Skeletal muscle tissue (tissue), 4 donors: ENCODE results near the gene ZNF497. TPM values are rescaled to one million over a fixed set of nuclear protein-coding genes. Genes with fewer than 3 reads are reported as not detected.

Experiments used
- H3K27ac ChIP-seq: one replicate; pipeline ENCODE4 v1.7.0; 2013; ENCODE audit warnings: mild to moderate bottlenecking, low read depth, low read length, inconsistent platforms
- H3K27me3 ChIP-seq, 3 donors: one replicate each; pipeline ENCODE4 v1.7.0; 2013; ENCODE audit warnings: low read length in 3 of 3; ENCODE audit not compliant: control insufficient read depth in 3 of 3, insufficient read depth in 3 of 3
- H3K36me3 ChIP-seq, 3 donors: one replicate each; pipeline ENCODE4 v1.7.0; 2013; ENCODE audit warnings: low read length in 3 of 3; ENCODE audit not compliant: control insufficient read depth in 3 of 3, insufficient read depth in 3 of 3
- H3K4me1 ChIP-seq, 3 donors: one replicate each; pipeline ENCODE4 v1.7.0; 2013; ENCODE audit warnings: low read length in 3 of 3, mild to moderate bottlenecking in 3 of 3; ENCODE audit not compliant: control insufficient read depth in 3 of 3, insufficient read depth in 3 of 3
- H3K4me3 ChIP-seq, 3 donors: one replicate each; pipeline ENCODE4 v1.7.0; 2013; ENCODE audit warnings: low read length in 3 of 3
- H3K9ac ChIP-seq, 3 donors: one replicate each; pipeline ENCODE4 v1.7.0; 2013; ENCODE audit warnings: low read length in 3 of 3, mild to moderate bottlenecking in 3 of 3, moderate library complexity in 2 of 3, low read depth in 1 of 3
- H3K9me3 ChIP-seq, 3 donors: one replicate each; pipeline ENCODE4 v1.7.0; 2013; ENCODE audit warnings: low read length in 3 of 3; ENCODE audit not compliant: control insufficient read depth in 3 of 3
- total RNA-seq: library from RNA; depleted of rRNA; stranded (reverse); fragments of >200 nt; gene quantifications from one replicate; pipeline ENCODE4 v1.2.3, GENCODE V29; 2014
- donor health status: Osteomylitis.

Gene ZNF497
- total RNA-seq, 1 donor from 2014 or later: 2.1 TPM

DNA sequence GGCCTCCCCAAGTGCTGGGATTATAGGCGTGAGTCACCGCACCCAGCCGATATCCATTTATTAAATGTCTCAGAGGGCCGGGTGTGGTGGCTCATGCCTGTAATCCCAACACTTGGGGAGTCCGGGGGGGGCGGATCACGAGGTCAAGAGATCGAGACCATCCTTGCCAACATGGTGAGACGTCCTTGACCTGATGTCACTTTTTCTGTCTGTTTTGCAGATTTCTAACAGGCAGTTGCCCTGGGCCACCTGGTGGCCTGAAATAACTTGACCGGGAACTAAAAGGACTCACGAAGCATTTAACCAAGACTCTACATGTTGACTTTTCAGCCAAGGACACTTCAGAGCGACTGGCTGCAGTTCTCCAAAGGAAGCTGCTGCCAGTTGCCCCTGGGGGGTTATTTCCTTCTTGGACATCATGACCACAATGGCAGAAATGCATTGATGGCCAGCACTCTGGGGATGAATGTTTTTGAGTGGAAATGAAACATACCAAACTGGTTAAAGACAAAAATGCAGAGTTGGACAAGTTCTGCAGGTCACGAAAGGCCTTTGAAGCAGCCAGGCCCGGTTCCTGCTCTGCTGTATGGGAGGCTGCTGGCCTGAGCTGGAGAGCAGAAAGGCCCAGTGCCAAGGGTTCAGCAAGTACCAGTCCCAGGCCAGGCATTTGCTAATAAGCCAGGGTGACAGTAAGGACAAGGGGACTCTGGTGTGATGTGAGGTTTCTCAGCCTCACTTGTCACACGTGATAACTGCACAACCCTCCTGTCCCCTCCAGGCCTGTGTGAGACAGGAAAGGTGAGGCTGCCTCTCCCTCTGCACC, 10.0 kb upstream of the ZNF497 start:
- H3K4me3 ChIP-seq: no peak overlapping the region
- H3K9ac ChIP-seq: no peak overlapping the region
- peaks cover 0 to 4% (median 0%) of the 10 kb centered on the region in 3 donors for H3K27me3 ChIP-seq
- H3K4me1 ChIP-seq: no peaks in the 10 kb centered on the region
- H3K9me3 ChIP-seq: no peaks in the 10 kb centered on the region
- H3K36me3 ChIP-seq: peaks cover 0 to 2% (median 0%) of the 10 kb centered on the region in 3 donors
- no peak overlapping the region for H3K27ac ChIP-seq

DNA sequence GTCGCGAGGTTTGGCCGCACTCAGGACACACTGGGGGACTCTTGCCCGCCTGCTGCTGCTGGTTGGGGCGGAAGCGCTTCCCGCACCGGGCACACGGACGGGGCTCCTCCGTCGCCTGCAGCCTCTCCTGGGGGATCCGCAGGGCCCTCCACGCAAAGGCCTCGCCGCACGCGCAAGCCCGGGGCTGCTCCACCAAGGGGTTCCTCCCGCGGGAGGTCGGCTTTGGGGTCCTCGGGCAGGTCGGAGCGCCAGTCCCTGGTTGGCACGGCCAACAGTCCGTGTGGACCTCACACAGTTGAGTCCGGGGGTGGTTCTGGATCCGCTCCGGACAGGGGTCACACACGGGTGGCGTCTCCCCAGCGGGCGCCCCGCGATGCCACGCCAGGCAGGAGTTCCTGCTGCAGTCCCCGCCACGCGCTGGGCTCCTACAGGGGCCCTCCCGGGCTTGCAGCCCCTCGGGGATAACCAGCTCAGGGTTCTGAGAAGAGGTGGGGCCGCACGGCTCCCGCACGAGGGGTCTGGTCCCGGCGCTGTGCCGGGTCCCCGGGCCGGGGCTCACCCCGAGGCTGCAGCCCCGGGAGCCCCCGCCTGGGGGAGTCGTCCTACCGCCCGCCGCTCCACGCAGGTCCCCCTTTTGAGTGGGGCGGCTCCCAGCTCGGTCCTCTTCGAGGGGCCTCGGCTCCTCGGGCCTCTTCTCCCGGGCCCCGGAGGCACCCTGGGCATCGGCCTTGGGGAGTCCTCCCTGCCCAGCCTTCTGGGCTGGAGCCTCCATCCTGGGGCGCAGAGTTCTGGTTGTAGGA, 6.2 kb upstream of the ZNF497 start:
- Histone ChIP-seq H3K36me3 (peaks cover 0 to 2% (median 2%) of the 10 kb centered on the region in 3 donors), H3K27ac (no peak overlapping the region), H3K9me3 (no peaks in the 10 kb centered on the region), H3K27me3 (peaks cover 0 to 6% (median 3%) of the 10 kb centered on the region in 3 donors), H3K4me1 (no peaks in the 10 kb centered on the region), H3K9ac (no peak overlapping the region), H3K4me3 (no peak overlapping the region)

DNA sequence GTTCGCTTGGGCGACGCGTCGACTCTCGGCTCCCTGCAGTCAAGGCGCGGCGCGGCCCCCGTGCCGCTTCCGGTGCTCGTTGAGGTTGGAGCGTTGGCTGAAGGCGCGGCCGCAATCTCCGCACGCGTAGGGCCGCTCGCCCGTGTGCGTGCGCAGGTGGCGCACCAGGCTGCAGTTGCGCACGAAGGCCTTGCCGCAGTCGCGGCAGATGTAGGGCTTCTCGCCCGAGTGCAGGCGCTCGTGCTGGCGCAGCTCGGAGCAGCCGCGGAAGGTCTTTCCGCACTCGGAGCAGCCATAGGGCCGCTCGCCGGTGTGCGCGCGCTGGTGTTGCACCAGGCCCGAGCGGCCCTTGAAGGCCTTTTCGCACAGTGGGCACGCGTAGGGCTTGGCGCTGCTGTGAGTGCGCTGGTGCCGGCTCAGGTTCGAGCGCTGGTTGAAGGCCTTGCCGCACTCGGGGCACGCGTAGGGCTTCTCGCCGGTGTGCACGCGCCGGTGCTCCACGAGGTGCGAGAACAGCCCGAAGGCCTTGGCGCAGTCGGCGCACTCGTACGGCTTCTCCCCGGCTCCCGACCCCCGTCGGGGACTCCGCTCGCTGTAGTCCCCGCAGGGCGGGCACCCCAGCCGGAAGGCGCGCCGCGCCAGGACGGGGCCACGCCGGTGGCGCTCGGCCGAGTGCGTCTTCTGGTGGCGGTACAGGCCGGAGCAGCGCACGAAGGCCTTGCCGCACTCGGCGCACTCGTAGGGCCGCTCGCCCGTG, 5.3 kb upstream of the ZNF497 start:
- no peak overlapping the region for H3K27ac ChIP-seq
- no peak overlapping the region for H3K4me3 ChIP-seq
- H3K9ac ChIP-seq: no peak overlapping the region
- peaks cover 0 to 6% (median 3%) of the 10 kb centered on the region in 3 donors for H3K27me3 ChIP-seq
- H3K4me1 ChIP-seq: peaks cover 0 to 2% (median 0%) of the 10 kb centered on the region in 3 donors
- no peaks in the 10 kb centered on the region for H3K9me3 ChIP-seq
- H3K36me3 ChIP-seq: peaks cover 0 to 2% (median 2%) of the 10 kb centered on the region in 3 donors

- Histone ChIP-seq H3K4me3 (no peak overlapping the region), H3K27me3 (peaks cover 0 to 6% (median 3%) of the 10 kb centered on the region in 3 donors), H3K9ac (no peak overlapping the region), H3K4me1 (peaks cover 2 to 5% (median 4%) of the 10 kb centered on the region in 3 donors), H3K36me3 (peaks cover 0 to 4% (median 2%) of the 10 kb centered on the region in 3 donors), H3K9me3 (no peaks in the 10 kb centered on the region), H3K27ac (no peak overlapping the region)
These were observed 4.3 kb upstream of the ZNF497 start for GRCh38 chr19:58366585-58367430.

GRCh38 chr19:58364146-58364545, 1.6 kb upstream of the ZNF497 start:
- Histone ChIP-seq H3K9me3 (no peaks in the 10 kb centered on the region), H3K9ac (no peak overlapping the region), H3K4me3 (no peak overlapping the region), H3K27me3 (peaks cover 0 to 6% (median 3%) of the 10 kb centered on the region in 3 donors), H3K4me1 (peaks cover 4 to 11% (median 7%) of the 10 kb centered on the region in 3 donors), H3K36me3 (peaks cover 0 to 4% (median 0%) of the 10 kb centered on the region in 3 donors), H3K27ac (no peak overlapping the region)

- H3K36me3 ChIP-seq: peaks cover 0 to 5% (median 3%) of the 10 kb centered on the region in 3 donors
- H3K9me3 ChIP-seq: no peaks in the 10 kb centered on the region
- H3K9ac ChIP-seq: peak overlapping the region; percentile 90 to 99 (median 97)
- H3K4me1 ChIP-seq: peaks cover 8 to 19% (median 15%) of the 10 kb centered on the region in 3 donors
- H3K4me3 ChIP-seq: peak overlapping the region; percentile 97 to 100 (median 98)
- peaks cover 5 to 15% (median 11%) of the 10 kb centered on the region in 3 donors for H3K27me3 ChIP-seq
- H3K27ac ChIP-seq: peak overlapping the region; percentile 96
These were observed 665 bp downstream of the ZNF497 start for GRCh38 chr19:58361900-58362271.

- Histone ChIP-seq H3K27me3 (peaks cover 17 to 50% (median 46%) of the 10 kb centered on the region in 3 donors), H3K4me1 (peaks cover 17 to 31% (median 29%) of the 10 kb centered on the region in 3 donors), H3K36me3 (peaks cover 0 to 5% (median 2%) of the 10 kb centered on the region in 3 donors), H3K9ac (no peak overlapping the region), H3K4me3 (peak overlapping the region in 1 of 3 donors; percentile 29), H3K27ac (no peak overlapping the region), H3K9me3 (no peaks in the 10 kb centered on the region)
These were observed 4.9 kb downstream of the ZNF497 start for GRCh38 chr19:58357481-58358145.

DNA sequence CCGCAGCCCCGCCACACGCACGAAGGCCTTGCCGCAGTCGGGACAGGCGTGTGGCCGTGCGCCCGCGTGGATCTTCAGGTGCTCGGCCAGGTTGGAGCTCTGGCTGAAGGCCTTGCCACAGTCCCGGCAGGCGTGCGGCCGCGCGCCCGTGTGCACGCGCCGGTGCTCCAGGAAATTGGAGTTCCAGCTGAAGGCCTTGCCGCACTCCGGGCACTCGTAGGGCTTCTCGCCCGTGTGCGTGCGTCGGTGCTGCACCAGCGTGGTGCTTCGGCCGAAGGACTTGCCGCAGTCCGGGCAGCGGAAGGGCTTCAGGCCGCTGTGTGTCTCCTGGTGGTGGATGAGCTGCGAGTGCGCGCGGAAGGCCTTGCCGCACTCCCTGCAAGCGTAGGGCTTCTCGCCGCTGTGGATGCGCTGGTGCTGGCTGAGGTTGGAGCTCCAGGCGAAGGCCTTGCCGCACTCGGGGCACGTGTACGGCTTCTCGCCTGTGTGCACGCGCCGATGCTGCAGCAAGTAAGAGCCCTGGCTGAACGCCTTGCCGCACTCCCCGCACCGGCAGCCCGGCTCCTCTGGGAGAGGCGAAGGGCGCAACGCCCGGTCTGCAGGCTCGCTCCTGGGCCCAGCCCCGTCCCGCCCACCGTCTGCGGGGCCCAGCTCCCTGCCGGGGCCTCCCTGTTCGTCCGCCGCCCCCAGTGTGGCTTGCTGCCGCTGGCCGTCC, 5.6 kb downstream of the ZNF497 start:
- H3K27me3 ChIP-seq: peaks cover 24 to 57% (median 50%) of the 10 kb centered on the region in 3 donors
- H3K9ac ChIP-seq: peak overlapping the region in 2 of 3 donors; percentile 51 to 79
- H3K27ac ChIP-seq: no peak overlapping the region
- H3K9me3 ChIP-seq: no peaks in the 10 kb centered on the region
- peaks cover 0 to 5% (median 0%) of the 10 kb centered on the region in 3 donors for H3K36me3 ChIP-seq
- H3K4me1 ChIP-seq: peaks cover 16 to 28% (median 27%) of the 10 kb centered on the region in 3 donors
- H3K4me3 ChIP-seq: peak overlapping the region; percentile 59 to 71 (median 60)
